ENCODE data around the gene SPP1. TPM values are rescaled to one million over a fixed set of nuclear protein-coding genes. Genes with fewer than 3 reads are reported as not detected.

SPP1 gene
- total RNA-seq, 2 experiments from 2014 or later = not detected

- TF ChIP-seq, protein P1, sequence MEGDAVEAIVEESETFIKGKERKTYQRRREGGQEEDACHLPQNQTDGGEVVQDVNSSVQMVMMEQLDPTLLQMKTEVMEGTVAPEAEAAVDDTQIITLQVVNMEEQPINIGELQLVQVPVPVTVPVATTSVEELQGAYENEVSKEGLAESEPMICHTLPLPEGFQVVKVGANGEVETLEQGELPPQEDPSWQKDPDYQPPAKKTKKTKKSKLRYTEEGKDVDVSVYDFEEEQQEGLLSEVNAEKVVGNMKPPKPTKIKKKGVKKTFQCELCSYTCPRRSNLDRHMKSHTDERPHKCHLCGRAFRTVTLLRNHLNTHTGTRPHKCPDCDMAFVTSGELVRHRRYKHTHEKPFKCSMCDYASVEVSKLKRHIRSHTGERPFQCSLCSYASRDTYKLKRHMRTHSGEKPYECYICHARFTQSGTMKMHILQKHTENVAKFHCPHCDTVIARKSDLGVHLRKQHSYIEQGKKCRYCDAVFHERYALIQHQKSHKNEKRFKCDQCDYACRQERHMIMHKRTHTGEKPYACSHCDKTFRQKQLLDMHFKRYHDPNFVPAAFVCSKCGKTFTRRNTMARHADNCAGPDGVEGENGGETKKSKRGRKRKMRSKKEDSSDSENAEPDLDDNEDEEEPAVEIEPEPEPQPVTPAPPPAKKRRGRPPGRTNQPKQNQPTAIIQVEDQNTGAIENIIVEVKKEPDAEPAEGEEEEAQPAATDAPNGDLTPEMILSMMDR (IDR thresholded peaks at IDR 0.05) = no peak
- CTCF ChIA-PET = interaction anchor here (0.9 kb wide), 1 partner anchor 30 kb away, joined by 3 read pairs; no protein-coding TSS in a partner anchor
- H3K27ac Mint-ChIP-seq = no peak overlapping the region
Observed at GRCh38 chr4:88015659-88016295, 40.3 kb downstream of the SPP1 start.

DNA sequence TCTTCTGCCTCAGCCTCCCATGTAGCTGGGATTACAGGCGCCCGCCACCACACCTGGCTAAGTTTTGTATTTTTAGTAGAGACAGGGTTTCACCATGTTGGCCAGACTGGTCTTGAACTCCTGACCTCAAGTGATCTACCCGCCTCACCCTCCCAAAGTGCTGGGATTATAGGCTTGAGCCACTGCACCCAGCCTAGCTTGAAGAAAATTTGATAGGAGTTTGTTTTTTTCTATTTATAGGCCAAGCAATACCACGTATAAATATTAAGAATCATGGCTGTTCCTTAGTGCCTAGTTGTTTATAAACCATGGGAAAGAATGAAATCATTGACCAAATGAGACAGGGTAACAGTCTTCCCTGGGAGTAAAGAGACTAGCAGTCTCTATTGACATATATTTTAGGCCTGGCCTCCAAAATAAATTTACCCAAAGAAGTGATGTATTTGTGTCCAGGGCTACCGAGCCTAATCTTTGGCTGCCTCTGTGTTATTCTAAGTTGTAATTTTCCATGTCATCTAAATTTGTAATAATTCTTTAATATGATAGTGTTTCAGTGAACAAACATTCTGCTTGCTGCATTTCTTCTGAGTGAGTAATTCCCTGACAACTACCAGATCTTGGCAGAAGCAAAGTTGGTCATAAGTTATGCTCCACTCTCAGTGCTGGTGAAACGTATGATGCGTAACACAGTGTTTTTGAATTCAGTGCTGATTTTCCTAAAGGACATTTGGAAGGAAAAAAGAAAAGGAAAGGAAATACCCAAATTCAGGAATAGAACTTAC, 42.2 kb downstream of the SPP1 start:
- no peak overlapping the region for H3K4me3 ChIP-seq (ENCODE audit: low read length)
- DNase-seq (no peak), ATAC-seq (ENCODE audit: poor library complexity) (no peak)
- peaks cover 4% of the 10 kb centered on the region for H3K36me3 ChIP-seq (ENCODE audit: insufficient read depth, low read length)
- Mint-ChIP-seq H3K4me3 (no peak overlapping the region), H3K9me3 (no peaks in the 10 kb centered on the region), H3K27me3 (no peaks in the 10 kb centered on the region), H3K36me3 (ENCODE audit: low read depth) (peaks cover 26% of the 10 kb centered on the region), H3K4me1 (ENCODE audit: low read depth) (peaks cover 5% of the 10 kb centered on the region), H3K27ac (no peak overlapping the region)
- H3K4me1 ChIP-seq (ENCODE audit: insufficient read depth, low read length) = no peaks in the 10 kb centered on the region
- no peaks in the 10 kb centered on the region for H3K9me3 ChIP-seq (ENCODE audit: control insufficient read depth in 1 of 2, insufficient read depth in 1 of 2, low read length in 2 of 2)
- H3K27ac ChIP-seq (ENCODE audit: low read depth in 1 of 2, low read length in 2 of 2) = no peak overlapping the region
- ChIA-PET CTCF (interaction anchor here (0.6 kb wide), 1 partner anchor 1510 kb away, joined by 3 read pairs; no protein-coding TSS in a partner anchor), POLR2A (no interaction called here)
- no peaks in the 10 kb centered on the region for H3K27me3 ChIP-seq (ENCODE audit: control insufficient read depth in 1 of 2, insufficient read depth in 2 of 2, low read length in 2 of 2)
- intact Hi-C loops (cut with DNase I, micrococcal nuclease) = no loop called here
- TF ChIP-seq, protein P1 (IDR thresholded peaks at IDR 0.05) = no peak

More at GRCh38 chr4:88015659-88016295, 40.3 kb downstream of the SPP1 start:
- intact Hi-C loops (cut with DNase I, micrococcal nuclease) = no loop called here
- peaks cover 15% of the 10 kb centered on the region for H3K4me1 Mint-ChIP-seq (ENCODE audit: low read depth)
- peaks cover 11% of the 10 kb centered on the region for H3K36me3 Mint-ChIP-seq (ENCODE audit: low read depth)
- H3K9me3 Mint-ChIP-seq = no peaks in the 10 kb centered on the region
- Histone ChIP-seq H3K27me3 (ENCODE audit: control insufficient read depth in 1 of 2, insufficient read depth in 2 of 2, low read length in 2 of 2) (no peaks in the 10 kb centered on the region), H3K27ac (ENCODE audit: low read depth in 1 of 2, low read length in 2 of 2) (no peak overlapping the region), H3K4me3 (ENCODE audit: low read length) (no peak overlapping the region), H3K9me3 (ENCODE audit: control insufficient read depth in 1 of 2, insufficient read depth in 1 of 2, low read length in 2 of 2) (no peaks in the 10 kb centered on the region), H3K4me1 (ENCODE audit: insufficient read depth, low read length) (no peaks in the 10 kb centered on the region), H3K36me3 (ENCODE audit: insufficient read depth, low read length) (peaks cover 4% of the 10 kb centered on the region)
- DNase-seq (no peak), ATAC-seq (ENCODE audit: poor library complexity) (no peak)
- no peaks in the 10 kb centered on the region for H3K27me3 Mint-ChIP-seq
- no peak overlapping the region for H3K4me3 Mint-ChIP-seq
- POLR2A ChIA-PET = no interaction called here

GRCh38 chr4:88018466-88018865, 43.0 kb downstream of the SPP1 start:
- Mint-ChIP-seq H3K36me3 (ENCODE audit: low read depth) (peaks cover 26% of the 10 kb centered on the region), H3K4me1 (ENCODE audit: low read depth) (no peaks in the 10 kb centered on the region), H3K9me3 (no peaks in the 10 kb centered on the region), H3K27me3 (no peaks in the 10 kb centered on the region), H3K4me3 (no peak overlapping the region), H3K27ac (no peak overlapping the region)
- ChIA-PET POLR2A (no interaction called here), CTCF (no interaction called here)
- Histone ChIP-seq H3K9me3 (ENCODE audit: control insufficient read depth in 1 of 2, insufficient read depth in 1 of 2, low read length in 2 of 2) (no peaks in the 10 kb centered on the region), H3K27ac (ENCODE audit: low read depth in 1 of 2, low read length in 2 of 2) (no peak overlapping the region), H3K4me3 (ENCODE audit: low read length) (no peak overlapping the region), H3K4me1 (ENCODE audit: insufficient read depth, low read length) (no peaks in the 10 kb centered on the region), H3K27me3 (ENCODE audit: control insufficient read depth in 1 of 2, insufficient read depth in 2 of 2, low read length in 2 of 2) (no peaks in the 10 kb centered on the region), H3K36me3 (ENCODE audit: insufficient read depth, low read length) (peaks cover 4% of the 10 kb centered on the region)
- ATAC-seq (ENCODE audit: poor library complexity) (no peak), DNase-seq (no peak)
- intact Hi-C loops (cut with DNase I, micrococcal nuclease) = no loop called here
- TF ChIP-seq, protein P1 (IDR thresholded peaks at IDR 0.05) = no peak

Measured in CD4-positive, alpha-beta T cell (primary cell).